ENCODE measurements around the gene TNFRSF4. TPM values are rescaled to one million over a fixed set of nuclear protein-coding genes. Genes with fewer than 3 reads are reported as not detected.

TNFRSF4 gene
- total and polyA plus RNA-seq, 2 of the 8 experiments (the other 6 are each of a cell fraction or from before 2014, with no cell fraction given): 0.06 TPM; not detected in 1

DNA sequence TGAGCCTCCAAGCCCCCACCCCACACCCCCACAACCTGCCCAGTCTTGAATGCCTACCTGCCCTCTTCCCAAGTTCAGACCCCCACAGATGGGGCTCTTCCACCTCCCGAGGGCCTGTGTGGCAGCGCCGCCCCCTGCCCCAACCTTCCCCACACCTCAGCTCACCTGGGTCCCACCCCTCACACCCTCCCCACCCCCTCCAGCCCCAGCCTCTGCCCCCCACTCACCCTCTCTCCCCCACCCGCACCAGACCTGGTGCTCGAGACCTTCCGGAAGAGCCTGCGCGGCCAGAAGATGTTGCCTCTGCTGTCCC is 16.8 kb downstream of the TNFRSF4 start (continued):
- TF ChIP-seq SP4 (IDR thresholded peaks at IDR 0.05; ENCODE audit: low read length): no peak
- TF ChIP-seq POLR2A (IDR thresholded peaks at IDR 0.05; ENCODE audit: control extremely low read depth in 1 of 2, low read depth in 2 of 2, low read length in 2 of 2): no peak
